PFSK-1 (cell line): ENCODE measurements around the gene C15orf61.

ENCODE experiments used
- POLR2AphosphoS5 ChIP-seq: IDR thresholded peaks from 2 replicates; pipeline ENCODE4 v1.6.1; 2012; ENCODE audit warnings: low read depth, mild to moderate bottlenecking, control low read depth, low read length, moderate library complexity
- REST ChIP-seq, 2 experiments: IDR thresholded peaks; 2 replicates each; pipeline versions ENCODE4 v1.6.1 to v1.8.0; 2011 to 2012; ENCODE audit warnings: low read depth in 2 of 2, low read length in 2 of 2, control low read depth in 1 of 2, inconsistent platforms in 1 of 2, mild to moderate bottlenecking in 1 of 2, moderate library complexity in 1 of 2; ENCODE audit not compliant: insufficient read depth in 1 of 2

GRCh38 chr15:67520321-67521028 is 456 bp upstream of the C15orf61 start:
- no peak for TF ChIP-seq REST (IDR thresholded peaks at IDR 0.05; ENCODE audit: insufficient read depth in 1 of 2, low read depth in 2 of 2, low read length in 2 of 2)
- TF ChIP-seq POLR2AphosphoS5, result no peak
